GM19372 (cell line): ENCODE measurements around the gene PPP1R12B.
"Not testable (repeated sequence)": the region's sequence is repeated elsewhere in the genome, so short reads cannot be mapped to it uniquely, and the experiment has no call there.

ENCODE experiments used
- ATAC-seq: cut with Tn5 transposase; IDR thresholded peaks from one replicate; pipeline ENCODE4 v1.9.1; 2021; ENCODE audit warnings: mild to moderate bottlenecking, low read depth, moderate library complexity; ENCODE audit not compliant: unreplicated experiment

Gene PPP1R12B

GRCh38 chr1:202520857-202521216 is 172.3 kb downstream of the PPP1R12B start:
- ATAC-seq = not testable (repeated sequence)

DNA sequence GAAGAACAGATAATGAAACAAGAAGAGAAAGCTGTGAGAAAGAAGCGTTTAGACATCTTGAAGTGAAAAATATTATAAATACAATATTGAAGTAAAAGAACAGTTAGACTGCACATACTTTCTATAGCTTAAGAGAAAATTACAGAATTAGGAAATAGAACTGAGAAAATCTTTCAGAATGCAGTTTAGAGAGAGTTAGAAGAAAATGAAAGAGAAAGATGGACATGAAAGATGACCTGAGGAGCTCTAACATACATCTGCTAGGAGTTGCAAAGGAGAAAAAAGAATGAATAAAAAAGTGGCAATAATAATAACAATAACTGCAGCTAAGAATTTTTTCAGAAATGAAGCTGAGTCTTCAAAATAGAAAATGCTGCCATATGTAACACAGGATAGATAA is 173.0 kb downstream of the PPP1R12B start:
- not testable (repeated sequence) for ATAC-seq

DNA sequence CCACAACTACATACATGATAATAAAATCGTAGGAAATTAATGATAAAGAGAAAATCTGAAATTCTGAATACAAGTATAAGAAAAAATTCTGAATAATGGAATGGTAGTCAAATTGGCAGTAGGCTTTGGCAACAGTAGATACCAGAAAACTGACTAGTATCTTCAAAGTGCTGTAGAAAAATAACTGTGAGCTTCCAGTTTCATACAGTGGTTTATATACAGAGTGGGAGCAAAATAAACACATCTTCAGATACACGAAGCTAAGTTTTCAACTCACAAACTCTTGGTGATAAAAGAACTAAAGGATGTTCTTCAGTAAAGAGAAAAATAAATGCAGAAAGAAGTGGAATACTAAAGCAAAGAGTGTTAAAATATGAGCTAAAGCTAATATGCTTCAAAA is 173.4 kb downstream of the PPP1R12B start:
- no peak for ATAC-seq

DNA sequence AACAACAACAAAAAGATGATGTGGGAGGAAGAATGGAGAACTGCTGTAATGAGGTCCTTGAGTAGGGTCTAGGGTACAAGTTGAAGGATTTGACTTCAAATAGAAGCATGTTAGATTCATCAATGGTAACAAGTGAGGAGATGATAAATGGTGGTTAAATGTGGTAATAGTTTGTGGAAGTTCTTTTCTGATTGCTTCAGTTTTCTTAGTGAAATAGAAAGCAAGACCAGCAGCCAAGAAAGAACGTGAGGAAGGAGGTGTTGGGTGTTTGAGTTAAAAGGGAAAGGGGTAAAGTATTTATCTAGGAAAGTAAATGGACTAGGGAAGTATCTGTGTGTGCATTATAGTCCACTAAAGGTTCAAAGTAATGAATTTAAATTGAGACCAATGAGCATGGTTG is 177.6 kb downstream of the PPP1R12B start:
- not testable (repeated sequence) for ATAC-seq

DNA sequence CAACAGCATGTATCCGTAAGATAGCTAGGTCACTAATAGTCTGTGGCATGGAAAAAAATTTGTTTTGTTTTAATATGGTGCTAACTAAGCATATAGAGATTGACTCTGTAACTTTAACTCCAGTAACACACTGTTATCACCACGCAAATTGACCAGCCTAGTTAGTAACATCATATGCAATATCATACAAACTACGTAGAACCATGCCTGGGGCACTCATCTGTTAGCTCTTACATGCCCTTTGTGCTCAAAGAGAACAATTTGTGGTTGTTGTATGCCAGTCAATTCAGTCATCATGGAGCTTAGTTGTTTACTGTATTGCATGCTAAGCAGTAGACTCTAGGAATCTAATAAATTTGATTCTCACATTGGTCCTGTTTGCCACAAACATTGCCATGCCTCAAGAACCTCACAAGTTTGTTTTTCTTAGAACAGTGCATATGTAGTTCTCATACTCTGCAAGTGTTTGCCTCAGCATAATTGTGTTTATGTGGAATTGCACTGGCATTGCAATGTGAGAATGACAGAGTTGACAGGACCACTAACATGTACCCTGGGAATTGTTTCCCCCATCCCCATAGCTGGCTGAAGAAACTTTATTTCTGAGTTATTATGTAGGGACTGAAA is 179.7 kb downstream of the PPP1R12B start:
- ATAC-seq = not testable (repeated sequence)

DNA sequence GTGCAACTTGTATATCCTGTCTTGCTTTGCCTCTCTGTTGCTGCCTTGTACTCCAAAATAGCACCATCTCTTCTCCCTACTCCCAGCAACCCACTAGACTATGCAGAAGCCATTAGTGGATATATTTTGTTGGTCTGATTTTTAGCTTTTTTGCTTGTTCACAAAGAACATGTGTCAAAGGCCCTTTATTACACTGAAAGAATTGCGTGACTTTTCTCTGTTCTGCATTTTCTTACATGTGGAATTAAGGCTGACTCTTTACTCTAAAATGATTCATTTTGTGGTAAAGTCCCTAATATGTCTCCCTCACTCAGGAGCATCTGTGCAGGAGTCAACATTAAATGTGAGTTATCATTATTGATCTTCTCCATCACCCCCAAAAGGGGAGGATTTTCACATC is 182.2 kb downstream of the PPP1R12B start:
- not testable (repeated sequence) for ATAC-seq

DNA sequence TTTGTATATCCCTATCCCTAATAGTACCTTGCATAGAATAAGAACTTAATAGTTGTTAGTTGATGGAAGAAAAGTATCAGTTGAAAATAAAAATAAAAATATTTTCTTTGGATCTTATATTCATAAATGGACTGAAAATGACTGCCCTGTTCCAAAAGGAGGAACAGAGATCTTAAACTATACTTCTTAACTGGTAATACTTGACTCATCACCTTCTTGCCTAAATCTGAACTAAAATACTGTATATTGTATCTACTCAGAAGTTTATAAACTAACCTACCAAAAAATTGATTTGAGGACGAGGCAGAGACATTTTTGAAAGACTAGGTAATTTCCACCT is 182.9 kb downstream of the PPP1R12B start:
- no peak for ATAC-seq

DNA sequence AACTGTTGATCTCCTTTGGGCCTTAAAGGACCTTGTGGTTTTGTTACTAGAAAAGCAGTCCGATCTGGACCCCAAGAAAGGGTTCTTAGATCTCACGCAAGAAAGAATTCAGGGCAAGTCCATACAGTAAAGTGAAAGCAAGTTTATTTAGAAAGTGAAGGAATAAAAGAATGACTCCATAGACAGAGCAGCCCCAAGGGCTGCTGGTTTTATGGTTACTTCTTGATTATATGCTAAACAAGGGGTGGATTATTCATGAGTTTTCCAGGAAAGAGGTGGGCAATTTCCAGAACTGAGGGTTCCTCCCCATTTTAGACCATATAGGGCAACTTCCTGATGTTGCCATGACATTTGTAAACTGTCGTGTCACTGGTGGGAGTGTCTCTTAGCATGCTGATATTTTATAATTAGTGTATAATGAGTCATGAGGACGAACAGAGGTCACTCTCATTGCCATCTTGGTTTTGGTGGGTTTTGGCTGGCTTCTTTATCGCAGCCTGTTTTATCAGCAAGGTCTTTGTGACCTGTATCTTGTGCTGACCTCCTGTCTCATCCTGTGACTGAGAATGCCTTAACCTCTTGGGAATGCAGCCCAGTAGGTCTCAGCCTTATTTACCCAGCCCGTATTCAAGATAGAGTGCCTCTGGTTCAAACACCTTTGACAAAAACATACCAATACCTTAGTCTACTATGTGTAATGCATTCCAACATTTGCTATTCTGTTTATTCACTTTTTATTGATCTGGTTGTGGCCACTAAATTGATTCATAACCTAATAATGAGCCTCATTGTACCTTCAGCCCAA is 183.5 kb downstream of the PPP1R12B start:
- ATAC-seq = not testable (repeated sequence)

- not testable (repeated sequence) for ATAC-seq
Measured at GRCh38 chr1:202539166-202539574, 190.7 kb downstream of the PPP1R12B start.

DNA sequence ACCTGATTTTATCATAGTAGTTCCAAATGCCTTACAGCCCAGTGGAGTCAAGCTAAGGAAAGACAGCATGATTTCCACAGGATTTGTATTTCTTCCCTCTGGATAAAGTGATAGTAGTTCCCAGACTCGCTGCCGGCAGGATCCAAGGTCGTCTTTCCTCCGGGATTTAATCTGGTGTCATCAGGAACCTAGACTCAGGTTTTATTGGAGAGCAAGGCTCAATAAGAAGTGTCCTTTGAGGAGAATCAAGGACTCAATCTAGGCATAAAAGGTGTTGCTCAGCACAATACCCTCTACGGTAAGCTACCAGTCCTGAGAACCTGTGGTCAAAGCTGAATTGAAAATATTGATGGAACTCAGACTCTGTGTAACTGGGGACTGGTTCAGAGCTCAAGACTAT is 191.1 kb downstream of the PPP1R12B start:
- ATAC-seq = not testable (repeated sequence)

- ATAC-seq = no peak
Measured at GRCh38 chr1:202540014-202540413, 191.5 kb downstream of the PPP1R12B start.

- ATAC-seq = no peak
Measured at GRCh38 chr1:202540448-202540847, 191.9 kb downstream of the PPP1R12B start.

DNA sequence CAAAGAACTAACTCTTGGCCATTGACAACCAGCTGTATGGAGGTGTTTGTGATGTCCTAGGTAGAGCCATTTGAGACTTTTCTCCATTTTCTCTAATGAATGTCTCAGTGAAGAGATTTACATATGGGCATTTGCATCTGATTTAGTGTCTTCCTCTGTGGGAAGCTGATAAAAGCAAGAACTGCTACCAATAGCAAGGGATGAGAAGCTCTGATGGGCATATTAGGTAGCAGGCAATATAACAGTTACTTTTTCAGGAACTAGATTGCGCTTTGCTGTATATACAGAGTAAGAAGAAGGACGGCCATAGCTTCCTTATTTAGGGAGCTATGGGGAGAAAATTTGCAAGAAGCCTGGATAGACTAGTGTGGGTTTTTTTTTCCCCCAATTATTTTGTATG is 192.4 kb downstream of the PPP1R12B start:
- not testable (repeated sequence) for ATAC-seq

DNA sequence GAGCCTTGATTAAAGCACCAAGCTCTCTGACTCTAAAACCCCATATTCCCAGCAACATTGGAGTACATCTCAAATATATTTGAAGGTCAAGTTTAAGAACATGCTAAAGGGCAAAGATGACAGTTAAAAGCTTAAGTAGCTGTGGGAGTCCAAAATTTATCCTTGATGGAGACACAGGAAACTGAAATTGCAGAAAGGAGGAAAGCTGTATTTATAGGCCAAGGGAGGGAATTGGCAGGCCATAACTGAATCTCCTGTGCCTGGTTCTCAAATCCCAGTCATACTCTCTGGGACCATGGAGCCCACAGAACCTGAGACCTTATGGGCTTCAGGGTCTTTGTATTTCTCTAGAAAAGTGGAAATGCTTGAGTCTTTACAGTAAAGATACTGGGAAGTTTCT is 193.9 kb downstream of the PPP1R12B start:
- not testable (repeated sequence) for ATAC-seq

DNA sequence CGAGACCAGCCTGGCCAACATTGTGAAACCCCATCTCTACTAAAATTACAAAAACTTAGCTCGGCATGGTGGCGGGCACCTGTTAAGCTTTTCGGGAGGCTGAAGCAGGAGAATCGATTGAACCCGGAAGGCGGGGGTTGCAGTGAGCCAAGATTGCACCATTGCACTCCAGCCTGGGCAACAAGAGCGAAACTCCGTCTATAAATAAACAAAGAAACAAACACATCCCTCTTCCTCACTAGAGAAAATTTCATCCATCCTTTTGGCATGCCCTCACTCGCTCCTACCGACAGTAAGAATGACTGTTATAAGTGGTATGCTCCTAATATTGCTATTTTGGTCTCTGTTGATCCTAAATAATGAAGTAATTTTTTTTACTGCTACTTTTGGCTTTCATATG is 195.0 kb downstream of the PPP1R12B start:
- not testable (repeated sequence) for ATAC-seq

GRCh38 chr1:202544766-202545449 is 196.4 kb downstream of the PPP1R12B start:
- ATAC-seq = not testable (repeated sequence)

- not testable (repeated sequence) for ATAC-seq
Measured at GRCh38 chr1:202545647-202546303, 197.3 kb downstream of the PPP1R12B start.

DNA sequence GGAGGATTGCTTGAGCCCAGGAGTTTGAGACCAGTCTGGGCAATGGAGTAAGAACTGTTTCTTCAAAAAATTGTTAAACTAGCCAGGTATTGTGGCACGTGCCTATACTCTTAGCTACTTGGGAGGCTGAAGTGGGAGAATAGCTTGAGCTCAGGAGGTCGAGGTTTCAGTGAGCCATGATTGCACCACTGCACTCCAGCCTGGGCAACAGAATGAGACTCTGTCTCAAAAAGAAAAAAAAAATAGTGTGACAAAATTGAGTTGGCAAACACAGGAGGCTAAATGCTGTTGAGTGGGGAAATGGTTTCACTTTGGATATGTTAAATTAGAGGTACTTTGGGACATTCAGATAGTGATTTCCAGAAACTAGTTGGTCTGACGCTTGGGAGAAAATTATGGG is 197.9 kb downstream of the PPP1R12B start:
- ATAC-seq = not testable (repeated sequence)

DNA sequence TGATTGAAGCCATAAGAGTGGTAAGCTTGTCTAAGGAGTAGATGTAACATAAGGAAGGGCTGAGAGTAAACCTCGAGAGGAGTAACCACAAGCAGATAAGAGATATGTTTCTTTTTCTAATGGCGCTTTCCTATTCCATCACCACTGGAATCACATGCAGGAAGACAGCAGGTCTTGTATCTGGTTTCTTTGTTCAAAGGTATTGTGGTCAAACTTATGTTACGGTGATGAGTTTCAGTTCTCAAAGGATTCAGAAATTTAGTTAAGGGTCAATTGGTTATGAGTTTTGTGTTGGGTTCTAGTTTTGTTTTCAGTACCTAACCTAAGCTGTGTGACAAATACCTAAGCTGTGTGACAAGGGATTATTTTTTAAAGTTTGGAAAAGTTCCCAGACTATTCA is 198.3 kb downstream of the PPP1R12B start:
- ATAC-seq = peak; percentile 67

GRCh38 chr1:202547215-202547614 is 198.7 kb downstream of the PPP1R12B start:
- ATAC-seq = no peak

- ATAC-seq = not testable (repeated sequence)
Measured at GRCh38 chr1:202550088-202550487, 201.6 kb downstream of the PPP1R12B start.
